HTERT RPE-1 (cell line): ENCODE measurements around the gene ZNF609.
"Not testable (repeated sequence)": the region's sequence is repeated elsewhere in the genome, so short reads cannot be mapped to it uniquely, and the experiment has no call there.

ENCODE experiments used
- in situ Hi-C: fragments of 300-500 bp; cut with MboI; formaldehyde crosslinking; loops from 4 replicates; pipeline ENCODE4 v1.14.3; 2020; ENCODE audit warnings: low sequenced_read_pairs

The ZNF609 gene

GRCh38 chr15:64456634-64457108 is 3.7 kb upstream of the ZNF609 start:
- in situ Hi-C loops: no loop called here

GRCh38 chr15:64459066-64459781 is 1.2 kb upstream of the ZNF609 start:
- in situ Hi-C loops: no loop called here

- in situ Hi-C loops: no loop called here
Measured at GRCh38 chr15:64460724-64461720, 644 bp downstream of the ZNF609 start.

GRCh38 chr15:64461721-64462162 is 1.4 kb downstream of the ZNF609 start:
- in situ Hi-C loops: no loop called here

- in situ Hi-C loops: no loop called here
Measured at GRCh38 chr15:64462492-64462891, 2.1 kb downstream of the ZNF609 start.

- in situ Hi-C loops: no loop called here
Measured at GRCh38 chr15:64464276-64465005, 4.1 kb downstream of the ZNF609 start.

GRCh38 chr15:64466408-64467141 is 6.2 kb downstream of the ZNF609 start:
- in situ Hi-C loops: no loop called here

GRCh38 chr15:64472161-64472560 is 11.8 kb downstream of the ZNF609 start:
- in situ Hi-C loops: no loop called here

- in situ Hi-C loops: no loop called here
Measured at GRCh38 chr15:64474846-64475245, 14.5 kb downstream of the ZNF609 start.

- in situ Hi-C loops: no loop called here
Measured at GRCh38 chr15:64476550-64476949, 16.2 kb downstream of the ZNF609 start.

GRCh38 chr15:64478863-64479262 is 18.5 kb downstream of the ZNF609 start:
- in situ Hi-C loops: no loop called here

- in situ Hi-C loops: no loop called here
Measured at GRCh38 chr15:64480891-64481290, 20.5 kb downstream of the ZNF609 start.

GRCh38 chr15:64483749-64484148 is 23.4 kb downstream of the ZNF609 start:
- in situ Hi-C loops: no loop called here

- in situ Hi-C loops: no loop called here
Measured at GRCh38 chr15:64485796-64486195, 25.4 kb downstream of the ZNF609 start.

GRCh38 chr15:64490598-64491259 is 30.4 kb downstream of the ZNF609 start:
- in situ Hi-C loops: no loop called here

- in situ Hi-C loops: no loop called here
Measured at GRCh38 chr15:64493641-64494040, 33.3 kb downstream of the ZNF609 start.

- in situ Hi-C loops: not testable (repeated sequence)
Measured at GRCh38 chr15:64495968-64496367, 35.6 kb downstream of the ZNF609 start.

GRCh38 chr15:64500695-64501395 is 40.5 kb downstream of the ZNF609 start:
- in situ Hi-C loops: no loop called here

GRCh38 chr15:64501396-64501715 is 41.0 kb downstream of the ZNF609 start:
- in situ Hi-C loops: no loop called here
